HG02759 (cell line): Measurements from ENCODE around the gene RPS15.
A peak's percentile ranks its signal among the peaks of the same experiment; 100 is the strongest.
"Not testable (repeated sequence)": the region's sequence is repeated elsewhere in the genome, so short reads cannot be mapped to it uniquely, and the experiment has no call there.

ENCODE experiments used
- ATAC-seq: cut with Tn5 transposase; IDR thresholded peaks from one replicate; pipeline ENCODE4 v1.9.1; 2021; ENCODE audit warnings: mild to moderate bottlenecking, moderate library complexity; ENCODE audit not compliant: unreplicated experiment

The RPS15 gene

GRCh38 chr19:1433119-1434039 is 4.8 kb upstream of the RPS15 start:
- ATAC-seq, result no peak

- ATAC-seq, result no peak
Measured at GRCh38 chr19:1434040-1434366, 4.2 kb upstream of the RPS15 start.

- ATAC-seq, result no peak
Measured at GRCh38 chr19:1434577-1435060, 3.6 kb upstream of the RPS15 start.

- no peak for ATAC-seq
Measured at GRCh38 chr19:1435378-1435989, 2.7 kb upstream of the RPS15 start.

GRCh38 chr19:1437609-1438008 is 587 bp upstream of the RPS15 start:
- ATAC-seq, result no peak

GRCh38 chr19:1438933-1439354 is 748 bp downstream of the RPS15 start:
- ATAC-seq, result no peak

GRCh38 chr19:1439525-1440417 is 1.6 kb downstream of the RPS15 start:
- ATAC-seq, result not testable (repeated sequence)

- no peak for ATAC-seq
Measured at GRCh38 chr19:1440418-1440801, 2.2 kb downstream of the RPS15 start.

- ATAC-seq, result no peak
Measured at GRCh38 chr19:1441022-1441426, 2.8 kb downstream of the RPS15 start.

- no peak for ATAC-seq
Measured at GRCh38 chr19:1441677-1442438, 3.7 kb downstream of the RPS15 start.

GRCh38 chr19:1445185-1445931 is 7.2 kb downstream of the RPS15 start:
- peak; percentile 79 for ATAC-seq

GRCh38 chr19:1445932-1446712 is 7.9 kb downstream of the RPS15 start:
- no peak for ATAC-seq

GRCh38 chr19:1446713-1447481 is 8.7 kb downstream of the RPS15 start:
- ATAC-seq, result no peak

- no peak for ATAC-seq
Measured at GRCh38 chr19:1447504-1447903, 9.3 kb downstream of the RPS15 start.

GRCh38 chr19:1447944-1448343 is 9.7 kb downstream of the RPS15 start:
- no peak for ATAC-seq

- no peak for ATAC-seq
Measured at GRCh38 chr19:1449467-1450442, 11.6 kb downstream of the RPS15 start, which contains the start of gene APC2. TSS of gene APC2 (plus strand) at chr19:1450121. CDS start at chr19:1453002, 2,881 bp downstream.
